HG02763 (cell line): Measurements from ENCODE around the gene EMC9.

Experiments
- ATAC-seq: cut with Tn5 transposase; IDR thresholded peaks from one replicate; pipeline ENCODE4 v1.9.1; 2021; ENCODE audit warnings: mild to moderate bottlenecking, moderate library complexity; ENCODE audit not compliant: unreplicated experiment

EMC9 gene

DNA sequence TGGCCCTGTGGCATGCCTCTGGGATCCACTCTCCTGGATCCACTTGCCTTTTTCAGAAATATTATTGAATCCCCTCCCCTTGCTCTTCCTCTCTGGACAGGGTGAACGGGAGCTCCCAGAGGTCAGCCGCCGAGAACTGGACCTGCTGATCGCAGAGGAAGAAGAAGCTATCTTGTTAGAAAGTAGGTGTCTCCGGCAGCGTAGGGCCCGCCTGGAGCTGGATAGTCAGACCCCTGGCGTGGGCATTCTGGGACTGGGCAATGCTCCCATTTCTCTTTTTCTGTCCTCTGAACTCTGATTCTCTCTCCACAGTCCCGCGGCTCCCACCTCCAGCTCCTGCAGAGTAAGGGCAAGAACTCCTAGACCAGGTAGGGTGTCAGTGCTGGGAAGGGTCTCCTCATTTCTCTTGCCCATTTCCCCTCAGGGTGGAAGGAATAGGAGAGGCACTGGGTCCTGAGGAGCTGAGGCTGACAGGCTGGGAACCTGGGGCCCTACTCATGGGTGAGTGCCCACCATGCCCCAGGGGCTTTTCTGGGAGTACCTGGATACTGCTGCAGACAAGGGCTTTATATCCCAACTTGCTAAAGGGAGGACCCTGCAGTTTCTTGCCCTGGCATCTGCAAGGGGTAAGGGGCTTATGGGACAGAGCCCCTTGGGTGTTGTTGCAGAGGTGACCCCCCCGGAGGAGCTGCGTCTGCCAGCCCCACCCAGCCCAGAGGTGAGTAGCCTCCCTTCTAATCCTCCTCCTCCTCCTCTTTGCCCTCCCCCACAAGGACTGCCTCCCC lies 35.8 kb upstream of the EMC9 start:
- ATAC-seq = no peak

DNA sequence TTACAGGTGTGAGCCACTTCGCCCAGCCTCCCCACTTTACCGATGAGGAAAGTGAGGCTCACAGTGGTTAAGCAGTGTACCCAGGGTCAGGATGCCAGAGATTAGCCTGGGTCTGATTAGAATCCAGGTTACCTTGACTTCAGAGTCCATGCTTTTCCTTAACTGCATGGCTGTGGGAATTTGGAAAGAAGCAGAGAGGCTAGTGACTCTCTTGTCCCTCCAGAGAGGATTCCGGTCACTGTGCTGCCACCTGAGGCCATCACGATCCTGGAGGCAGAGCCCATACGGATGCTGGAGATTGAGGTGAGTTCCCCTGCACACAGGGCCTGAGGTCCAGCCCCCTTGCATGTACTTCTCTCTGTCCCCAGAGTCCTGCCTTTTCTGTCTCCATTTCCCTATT lies 35.2 kb upstream of the EMC9 start:
- no peak for ATAC-seq

GRCh38 chr14:24172871-24173281 lies 31.5 kb upstream of the EMC9 start:
- no peak for ATAC-seq

DNA sequence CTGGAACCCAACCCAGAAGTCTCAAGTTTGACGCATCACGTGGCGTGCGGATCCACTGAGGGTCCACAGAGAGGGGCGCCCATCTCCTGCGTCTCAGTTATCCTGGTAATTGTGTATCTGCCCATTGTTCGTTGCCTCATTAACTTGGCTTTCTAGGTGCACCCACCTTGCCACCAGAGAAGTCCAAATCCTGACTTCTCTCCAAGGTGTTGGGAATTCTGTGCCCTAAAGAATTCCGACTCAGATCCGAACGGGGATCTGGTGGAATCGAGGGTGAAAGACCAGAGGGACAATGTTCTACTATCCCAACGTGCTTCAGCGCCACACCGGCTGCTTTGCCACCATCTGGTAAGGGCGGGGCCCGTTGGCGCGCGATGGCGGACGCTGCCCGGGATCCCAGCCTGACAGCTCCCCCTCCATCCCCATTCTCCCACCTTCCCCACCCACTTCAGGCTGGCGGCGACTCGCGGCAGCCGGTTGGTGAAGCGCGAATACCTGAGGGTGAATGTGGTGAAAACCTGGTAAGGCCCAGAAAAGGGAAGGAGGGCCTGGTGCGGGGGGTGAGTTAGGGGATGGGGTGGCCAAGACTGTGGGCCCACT lies 31.0 kb upstream of the EMC9 start:
- ATAC-seq = no peak

- peak; percentile 77 for ATAC-seq
Observed at GRCh38 chr14:24171422-24172260, 30.2 kb upstream of the EMC9 start, which contains the start of gene REC8. REC8 (plus strand) TSS chr14:24172080; CDS start chr14:24172553, 473 bp downstream.

DNA sequence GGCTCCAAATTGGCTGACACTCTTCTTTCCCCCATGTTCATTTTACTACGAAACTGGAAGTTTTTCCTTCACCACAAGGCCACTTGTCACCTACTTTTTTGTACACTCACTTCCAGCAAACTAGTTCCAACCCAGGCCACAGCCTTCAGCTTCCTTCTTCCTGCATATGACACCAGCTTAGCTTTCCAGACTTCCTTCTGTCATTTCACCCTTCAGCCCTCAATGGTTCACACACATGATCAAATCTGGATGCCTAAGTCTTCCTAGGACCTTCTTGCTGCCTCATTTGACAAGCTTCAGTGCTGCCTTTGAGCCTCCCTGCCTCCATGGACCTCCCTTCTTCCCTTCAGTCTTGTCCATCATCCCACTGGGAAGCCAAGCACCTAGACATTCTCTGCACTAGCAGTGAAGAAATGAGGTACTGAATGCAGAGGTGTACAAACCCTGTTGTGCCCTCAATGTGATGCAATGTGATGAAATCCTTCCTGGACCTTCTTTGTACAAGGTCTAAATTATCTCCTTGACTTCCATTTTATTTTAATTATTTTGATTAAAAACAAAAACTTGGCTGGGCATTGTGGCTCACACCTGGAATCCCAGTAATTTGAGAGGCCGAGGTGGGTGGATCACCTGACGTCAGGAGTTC lies 26.2 kb upstream of the EMC9 start:
- no peak for ATAC-seq

GRCh38 chr14:24165785-24166184 lies 24.4 kb upstream of the EMC9 start:
- no peak for ATAC-seq

DNA sequence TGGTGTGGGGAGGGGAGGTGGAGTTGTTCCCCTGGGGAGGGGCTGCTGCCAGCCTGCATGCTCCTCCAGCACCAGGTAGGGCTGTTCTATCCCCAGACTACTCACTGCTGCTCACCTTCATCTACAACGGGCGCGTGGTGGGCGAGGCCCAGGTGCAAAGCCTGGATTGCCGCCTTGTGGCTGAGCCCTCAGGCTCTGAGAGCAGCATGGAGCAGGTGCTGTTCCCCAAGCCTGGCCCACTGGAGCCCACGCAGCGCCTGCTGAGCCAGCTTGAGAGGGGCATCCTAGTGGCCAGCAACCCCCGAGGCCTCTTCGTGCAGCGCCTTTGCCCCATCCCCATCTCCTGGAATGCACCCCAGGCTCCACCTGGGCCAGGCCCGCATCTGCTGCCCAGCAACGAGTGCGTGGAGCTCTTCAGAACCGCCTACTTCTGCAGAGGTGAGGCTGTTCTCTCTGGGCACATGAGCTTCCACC lies 23.2 kb upstream of the EMC9 start:
- no peak for ATAC-seq

DNA sequence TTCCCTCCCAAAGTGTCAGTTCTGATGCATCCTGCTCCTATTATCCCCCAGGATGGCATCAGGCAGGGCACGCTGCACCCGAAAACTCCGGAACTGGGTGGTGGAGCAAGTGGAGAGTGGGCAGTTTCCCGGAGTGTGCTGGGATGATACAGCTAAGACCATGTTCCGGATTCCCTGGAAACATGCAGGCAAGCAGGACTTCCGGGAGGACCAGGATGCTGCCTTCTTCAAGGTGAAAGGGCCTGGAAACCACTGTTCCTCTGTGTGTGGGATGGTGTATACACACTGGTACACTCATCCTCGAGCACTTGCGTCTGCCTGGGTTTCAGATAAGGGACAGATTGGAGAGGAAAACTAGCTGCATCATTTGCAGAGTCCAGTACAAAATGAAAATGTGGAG lies 20.7 kb upstream of the EMC9 start:
- no peak for ATAC-seq

GRCh38 chr14:24160850-24161804 lies 19.7 kb upstream of the EMC9 start, which contains the start of gene IRF9:
IRF9 (plus strand) TSS chr14:24161265; CDS start chr14:24162145, 880 bp downstream.
- peak; percentile 79 for ATAC-seq

GRCh38 chr14:24160499-24160849 lies 19.1 kb upstream of the EMC9 start:
- ATAC-seq = no peak

DNA sequence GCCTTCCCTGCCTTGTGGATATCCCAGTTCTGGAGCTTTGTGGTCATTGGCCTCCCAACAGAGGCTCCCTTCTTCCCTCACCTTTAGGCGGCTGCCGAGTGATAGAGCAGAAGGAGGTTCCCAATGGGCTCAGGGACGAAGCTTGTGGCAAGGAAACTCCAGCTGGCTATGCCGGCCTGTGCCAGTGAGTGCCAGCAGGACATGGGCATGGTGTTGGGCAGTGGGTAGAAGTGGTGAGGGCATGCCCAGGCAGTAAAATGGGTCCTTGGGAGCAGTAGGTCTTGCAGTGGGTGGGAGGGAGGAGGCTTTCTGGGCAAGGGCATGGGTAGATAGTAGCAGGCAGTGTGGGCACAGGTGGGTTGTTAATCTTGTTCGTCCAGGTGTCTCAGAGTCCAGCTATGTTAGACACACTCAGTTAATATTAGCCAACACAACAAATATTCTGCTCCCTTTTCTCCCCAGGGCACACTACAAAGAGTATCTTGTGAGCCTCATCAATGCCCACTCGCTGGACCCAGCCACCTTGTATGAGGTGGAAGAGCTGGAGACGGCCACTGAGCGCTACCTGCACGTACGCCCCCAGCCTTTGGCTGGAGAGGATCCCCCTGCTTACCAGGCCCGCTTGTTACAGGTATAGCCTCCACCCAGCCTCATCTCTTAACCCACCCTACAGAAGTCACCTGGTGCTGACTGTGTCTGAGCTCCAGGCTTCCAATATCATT lies 18.5 kb upstream of the EMC9 start:
- no peak for ATAC-seq

DNA sequence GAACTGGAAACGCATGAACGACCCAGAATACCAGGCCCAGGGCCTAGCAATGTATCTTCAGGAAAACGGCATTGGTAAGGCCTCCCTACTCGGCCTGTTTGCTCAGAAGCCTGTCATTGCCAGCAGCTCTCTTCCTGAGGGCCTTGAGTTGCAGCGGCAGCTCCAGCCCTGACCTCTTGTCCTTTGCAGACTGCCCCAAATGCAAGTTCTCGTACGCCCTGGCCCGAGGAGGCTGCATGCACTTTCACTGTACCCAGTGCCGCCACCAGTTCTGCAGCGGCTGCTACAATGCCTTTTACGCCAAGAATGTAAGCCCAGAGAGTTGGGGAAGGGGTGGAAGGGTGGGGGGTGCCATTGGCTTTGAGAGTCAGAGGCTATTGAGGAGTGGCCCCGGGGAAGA lies 15.9 kb upstream of the EMC9 start:
- ATAC-seq = no peak

GRCh38 chr14:24156840-24157239 lies 15.4 kb upstream of the EMC9 start:
- no peak for ATAC-seq

- ATAC-seq = no peak
Observed at GRCh38 chr14:24155100-24155499, 13.7 kb upstream of the EMC9 start.

GRCh38 chr14:24151404-24152080 lies 10.2 kb upstream of the EMC9 start:
- ATAC-seq = no peak

GRCh38 chr14:24150993-24151392 lies 9.6 kb upstream of the EMC9 start:
- ATAC-seq = no peak

- no peak for ATAC-seq
Observed at GRCh38 chr14:24150567-24150966, 9.2 kb upstream of the EMC9 start.

DNA sequence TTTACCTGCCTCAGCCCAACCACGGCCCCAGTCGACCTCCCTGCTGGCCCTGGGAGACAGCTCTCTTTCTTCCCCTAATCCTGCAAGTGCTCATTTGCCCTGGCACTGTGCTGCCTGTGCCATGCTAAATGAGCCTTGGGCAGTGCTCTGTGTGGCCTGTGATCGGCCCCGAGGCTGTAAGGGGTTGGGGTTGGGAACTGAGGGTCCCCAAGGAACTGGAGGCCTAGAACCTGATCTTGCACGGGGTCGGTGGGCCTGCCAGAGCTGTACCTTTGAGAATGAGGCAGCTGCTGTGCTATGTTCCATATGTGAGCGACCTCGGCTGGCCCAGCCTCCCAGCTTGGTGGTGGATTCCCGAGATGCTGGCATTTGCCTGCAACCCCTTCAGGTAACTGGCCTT lies 8.7 kb upstream of the EMC9 start:
- ATAC-seq = no peak
